MM.1S (cell line): ENCODE results near the gene DEDD.
A peak's percentile ranks its signal among the peaks of the same experiment; 100 is the strongest.

Source experiments
- DNase-seq: peaks from one replicate; pipeline ENCODE4 v3.0.0-alpha.2; 2015
- H2AFZ ChIP-seq: fragments of 300-600 bp; sonication (generic); 2 replicates; pipeline ENCODE4 v1.6.0; 2016; ENCODE audit warnings: antibody characterized with exemption, low read length
- H3F3A ChIP-seq: fragments of 300-600 bp; sonication (generic); 2 replicates; pipeline ENCODE4 v1.6.1; 2016; ENCODE audit warnings: mild to moderate bottlenecking, antibody characterized with exemption, low read length, moderate library complexity, mixed read lengths; ENCODE audit not compliant: insufficient read depth
- H3K27ac ChIP-seq: fragments of 300-600 bp; sonication (generic); 2 replicates; pipeline ENCODE4 v1.5.1; 2016; ENCODE audit warnings: mild to moderate bottlenecking, low read length
- H3K27me3 ChIP-seq: fragments of 300-600 bp; sonication (generic); replicated peaks from 2 replicates; pipeline ENCODE4 v1.6.0; 2016; ENCODE audit warnings: low read length; ENCODE audit not compliant: insufficient read depth
- H3K36me3 ChIP-seq: fragments of 300-600 bp; sonication (generic); replicated peaks from 2 replicates; pipeline ENCODE4 v1.6.1; 2016; ENCODE audit warnings: mild to moderate bottlenecking, low read length, mixed read lengths; ENCODE audit not compliant: insufficient read depth
- H3K4me1 ChIP-seq: fragments of 300-600 bp; sonication (generic); 2 replicates; pipeline ENCODE4 v1.6.1; 2016; ENCODE audit warnings: low read length, mixed read lengths
- H3K4me2 ChIP-seq: fragments of 300-600 bp; sonication (generic); 2 replicates; pipeline ENCODE4 v1.6.0; 2016; ENCODE audit warnings: low read depth, low read length
- H3K4me3 ChIP-seq: fragments of 300-600 bp; sonication (generic); 2 replicates; pipeline ENCODE4 v1.5.1; 2016; ENCODE audit warnings: low read length, mixed read lengths
- H3K79me2 ChIP-seq: fragments of 300-600 bp; sonication (generic); 2 replicates; pipeline ENCODE4 v1.6.1; 2016; ENCODE audit warnings: mixed run types, low read length, mixed read lengths
- H3K9ac ChIP-seq: fragments of 300-600 bp; sonication (generic); 2 replicates; pipeline ENCODE4 v1.6.1; 2016; ENCODE audit warnings: low read length, mixed read lengths
- H3K9me2 ChIP-seq: fragments of 300-600 bp; sonication (generic); replicated peaks from 2 replicates; pipeline ENCODE4 v1.6.1; 2016; ENCODE audit warnings: mild to moderate bottlenecking, low read length, mixed read lengths; ENCODE audit not compliant: insufficient read depth
- H3K9me3 ChIP-seq: fragments of 300-600 bp; sonication (generic); replicated peaks from 2 replicates; pipeline ENCODE4 v1.6.1; 2016; ENCODE audit warnings: mild to moderate bottlenecking, low read length, mixed read lengths; ENCODE audit not compliant: insufficient read depth
- H4K20me1 ChIP-seq: fragments of 300-600 bp; sonication (generic); 2 replicates; pipeline ENCODE4 v1.6.1; 2016; ENCODE audit warnings: mild to moderate bottlenecking, low read length, moderate library complexity, mixed read lengths; ENCODE audit not compliant: insufficient read depth
- CTCF ChIP-seq: fragments of 300-600 bp; sonication (generic); IDR thresholded peaks from 2 replicates; pipeline ENCODE4 v1.5.1; 2016; ENCODE audit warnings: antibody characterized with exemption, low read length, mixed read lengths
- EZH2 ChIP-seq: fragments of 300-600 bp; sonication (generic); optimal IDR thresholded peaks from 2 replicates; pipeline ENCODE3; 2017; ENCODE audit warnings: low read depth, mild to moderate bottlenecking, antibody characterized with exemption, low read length, mixed read lengths
- EZH2phosphoT487 ChIP-seq: fragments of 300-600 bp; sonication (generic); IDR thresholded peaks from 2 replicates; pipeline ENCODE4 v1.6.1; 2018; ENCODE audit warnings: antibody characterized with exemption, low read length

The DEDD gene

GRCh38 chr1:161171696-161172095 is 39.2 kb upstream of the DEDD start:
- Histone ChIP-seq H2AFZ (no peak overlapping the region), H3K36me3 (peaks cover 43% of the 10 kb centered on the region), H3K27ac (no peak overlapping the region), H3K9me3 (no peaks in the 10 kb centered on the region), H3K9me2 (no peaks in the 10 kb centered on the region), H3F3A (peaks cover 46% of the 10 kb centered on the region), H4K20me1 (0 out of 2 replicates have a peak, but pooled peaks cover 6% of the 10 kb centered on the region), H3K4me2 (no peak overlapping the region), H3K9ac (no peak overlapping the region), H3K4me1 (peaks cover 34% of the 10 kb centered on the region), H3K27me3 (no peaks in the 10 kb centered on the region), H3K79me2 (peaks cover 61% of the 10 kb centered on the region), H3K4me3 (no peak overlapping the region)
- TF ChIP-seq EZH2 (no peak), EZH2phosphoT487 (no peak), CTCF (no peak)
- no peak for DNase-seq

- peaks cover 44% of the 10 kb centered on the region for H3F3A ChIP-seq
- H3K9ac ChIP-seq, result no peak overlapping the region
- H3K4me2 ChIP-seq, result no peak overlapping the region
- no peak for DNase-seq
- H3K4me1 ChIP-seq, result peaks cover 34% of the 10 kb centered on the region
- H3K9me2 ChIP-seq, result no peaks in the 10 kb centered on the region
- no peaks in the 10 kb centered on the region for H3K9me3 ChIP-seq
- TF ChIP-seq CTCF (peak; percentile 27), EZH2phosphoT487 (no peak)
- no peak overlapping the region for H3K4me3 ChIP-seq
- 0 out of 2 replicates have a peak, but pooled peaks cover 6% of the 10 kb centered on the region for H4K20me1 ChIP-seq
- H2AFZ ChIP-seq, result no peak overlapping the region
- peaks cover 57% of the 10 kb centered on the region for H3K79me2 ChIP-seq
- H3K27ac ChIP-seq, result no peak overlapping the region
- H3K36me3 ChIP-seq, result peaks cover 43% of the 10 kb centered on the region
- no peaks in the 10 kb centered on the region for H3K27me3 ChIP-seq
Measured at GRCh38 chr1:161171191-161171590, 38.7 kb upstream of the DEDD start.

GRCh38 chr1:161168906-161169305 is 36.4 kb upstream of the DEDD start:
- no peaks in the 10 kb centered on the region for H3K27me3 ChIP-seq
- no peak overlapping the region for H3K4me3 ChIP-seq
- peaks cover 23% of the 10 kb centered on the region for H3K4me1 ChIP-seq
- no peak for DNase-seq
- no peak overlapping the region for H3K9ac ChIP-seq
- H3K9me3 ChIP-seq, result no peaks in the 10 kb centered on the region
- H3F3A ChIP-seq, result peaks cover 43% of the 10 kb centered on the region
- H3K9me2 ChIP-seq, result no peaks in the 10 kb centered on the region
- 0 out of 2 replicates have a peak, but pooled peaks cover 6% of the 10 kb centered on the region for H4K20me1 ChIP-seq
- TF ChIP-seq EZH2phosphoT487 (no peak), CTCF (no peak), EZH2 (no peak)
- no peak overlapping the region for H3K4me2 ChIP-seq
- no peak overlapping the region for H3K27ac ChIP-seq
- peaks cover 34% of the 10 kb centered on the region for H3K79me2 ChIP-seq
- H2AFZ ChIP-seq, result no peak overlapping the region
- H3K36me3 ChIP-seq, result peaks cover 33% of the 10 kb centered on the region
